Left lobe of liver (tissue), 2 donors: ENCODE results near the gene C3orf52. TPM values are rescaled to one million over a fixed set of nuclear protein-coding genes. Genes with fewer than 3 reads are reported as not detected.
A peak's percentile ranks its signal among the peaks of the same experiment; 100 is the strongest.

Experiments
- ATAC-seq: fragments of 200-7000 bp; cut with Tn5 transposase; one replicate; pipeline ENCODE4 v1.9.1; 2020; ENCODE audit warnings: mild to moderate bottlenecking, moderate library complexity
- DNase-seq: peaks from one replicate; pipeline ENCODE4 v3.0.0-alpha.2; 2020; ENCODE audit warnings: low spot score
- total RNA-seq: library from RNA; stranded (reverse); gene quantifications from one replicate; pipeline ENCODE4 v1.2.1, GENCODE V29; 2021
- donor health status: DM: no; HTN: no; CAD: no; lungs with moderate emphysema.
- donor health status: DM: no; HTN: yes; CAD: no.

The C3orf52 gene
- total RNA-seq, 1 donor from 2014 or later = 0.28 TPM

- ATAC-seq = no peak
- no peak for DNase-seq
Measured at GRCh38 chr3:112133626-112134334, 47.6 kb downstream of the C3orf52 start.

- DNase-seq (no peak), ATAC-seq (no peak)
Measured at GRCh38 chr3:112134335-112135124, 48.3 kb downstream of the C3orf52 start.

- ATAC-seq = no peak
Measured at GRCh38 chr3:112136046-112136445, 49.9 kb downstream of the C3orf52 start.

GRCh38 chr3:112136959-112137693 is 50.9 kb downstream of the C3orf52 start:
- peak; percentile 79 for ATAC-seq

More at GRCh38 chr3:112136046-112136445, 49.9 kb downstream of the C3orf52 start:
- DNase-seq = no peak

GRCh38 chr3:112137781-112138180 is 51.6 kb downstream of the C3orf52 start:
- DNase-seq (no peak), ATAC-seq (no peak)

More at GRCh38 chr3:112136959-112137693, 50.9 kb downstream of the C3orf52 start:
- no peak for DNase-seq

- DNase-seq (no peak), ATAC-seq (no peak)
Measured at GRCh38 chr3:112138219-112138969, 52.2 kb downstream of the C3orf52 start.

- no peak for DNase-seq
- no peak for ATAC-seq
Measured at GRCh38 chr3:112140584-112140983, 54.4 kb downstream of the C3orf52 start.

- no peak for DNase-seq
- ATAC-seq = no peak
Measured at GRCh38 chr3:112141293-112141692, 55.1 kb downstream of the C3orf52 start.

GRCh38 chr3:112143251-112143650 is 57.1 kb downstream of the C3orf52 start:
- DNase-seq = no peak
- no peak for ATAC-seq

GRCh38 chr3:112143689-112144088 is 57.5 kb downstream of the C3orf52 start:
- DNase-seq = no peak
- ATAC-seq = no peak

GRCh38 chr3:112149136-112149535 is 62.9 kb downstream of the C3orf52 start:
- no peak for ATAC-seq
- no peak for DNase-seq

- DNase-seq (no peak), ATAC-seq (no peak)
Measured at GRCh38 chr3:112167758-112168157, 81.6 kb downstream of the C3orf52 start.

Other genes with a start within 250 kb of the C3orf52 start
- 34.2 TPM for gene PHLDB2, start 227.1 kb upstream of the C3orf52 start, total RNA-seq
- 26.6 TPM for gene ABHD10, start 107.4 kb upstream of the C3orf52 start, total RNA-seq
- not detected for gene TAGLN3, start 87.5 kb upstream of the C3orf52 start, total RNA-seq
- gene TMPRSS7, start 51.7 kb upstream of the C3orf52 start, total RNA-seq = not detected
- 0.18 TPM for gene GCSAM, start 46.9 kb downstream of the C3orf52 start, total RNA-seq
- not detected for gene SLC9C1, start 207.8 kb downstream of the C3orf52 start, total RNA-seq
- gene CD200, start 246.8 kb downstream of the C3orf52 start, total RNA-seq = 0.38 TPM